A673 (cell line): Measurements from ENCODE around the gene MRPL2.

Source experiments
- CTCF ChIP-seq: fragments of 300-800, 200-600 bp; sonication (generic); conservative IDR thresholded peaks from 2 replicates; pipeline ENCODE4 v1.5.1; 2017; ENCODE audit warnings: low read depth, mild to moderate bottlenecking, antibody characterized with exemption, low read length, moderate library complexity, mixed read lengths
- EZH2 ChIP-seq: fragments of 200-600 bp; sonication (generic); IDR thresholded peaks from 2 replicates; pipeline ENCODE4 v1.6.1; 2017; ENCODE audit warnings: borderline replicate concordance, low read depth, mild to moderate bottlenecking, mixed read lengths, antibody characterized with exemption, low read length; ENCODE audit not compliant: poor library complexity, severe bottlenecking

DNA sequence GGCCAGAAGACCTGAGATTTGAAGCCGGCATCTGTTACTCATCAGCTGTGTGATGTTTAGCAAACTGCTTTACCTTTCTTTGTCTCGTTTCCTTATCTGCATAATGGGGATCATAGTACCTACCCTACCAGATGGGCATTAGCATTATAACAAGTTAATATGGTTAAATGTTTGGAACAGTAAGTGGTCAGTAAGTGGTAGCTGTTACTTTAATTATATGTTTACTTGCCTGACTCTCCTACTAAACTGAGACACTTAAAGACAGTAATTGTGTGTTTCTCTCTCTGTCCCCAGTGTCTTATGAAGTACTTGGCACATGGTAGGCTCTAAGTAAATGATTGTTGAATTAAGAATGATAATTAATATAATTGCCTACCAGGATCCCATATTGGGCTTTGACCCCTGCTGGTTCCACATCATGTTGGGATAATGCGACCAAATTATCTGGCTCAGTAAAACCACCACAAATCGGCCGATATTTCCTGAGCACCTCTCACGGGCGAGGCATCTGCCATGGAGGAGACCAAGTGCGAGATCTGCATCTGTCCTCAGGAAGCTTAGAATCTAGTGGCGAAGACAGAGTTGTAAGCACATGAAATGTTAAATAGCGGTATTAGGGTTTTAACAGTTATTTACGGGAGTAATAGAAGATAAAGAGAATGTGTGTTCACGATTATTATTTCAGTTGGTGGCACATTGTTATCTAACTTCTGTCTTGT, 48.3 kb upstream of the MRPL2 start:
- TF ChIP-seq CTCF = no peak
- no peak for TF ChIP-seq EZH2
